Embryonic facial prominence (tissue), 1 donor: Measurements from ENCODE around the gene CPZ.

Source experiments
- DNase-seq: peaks from one replicate; pipeline ENCODE4 v3.0.0-alpha.2; 2016; ENCODE audit errors: extremely low spot score

Gene CPZ

DNA sequence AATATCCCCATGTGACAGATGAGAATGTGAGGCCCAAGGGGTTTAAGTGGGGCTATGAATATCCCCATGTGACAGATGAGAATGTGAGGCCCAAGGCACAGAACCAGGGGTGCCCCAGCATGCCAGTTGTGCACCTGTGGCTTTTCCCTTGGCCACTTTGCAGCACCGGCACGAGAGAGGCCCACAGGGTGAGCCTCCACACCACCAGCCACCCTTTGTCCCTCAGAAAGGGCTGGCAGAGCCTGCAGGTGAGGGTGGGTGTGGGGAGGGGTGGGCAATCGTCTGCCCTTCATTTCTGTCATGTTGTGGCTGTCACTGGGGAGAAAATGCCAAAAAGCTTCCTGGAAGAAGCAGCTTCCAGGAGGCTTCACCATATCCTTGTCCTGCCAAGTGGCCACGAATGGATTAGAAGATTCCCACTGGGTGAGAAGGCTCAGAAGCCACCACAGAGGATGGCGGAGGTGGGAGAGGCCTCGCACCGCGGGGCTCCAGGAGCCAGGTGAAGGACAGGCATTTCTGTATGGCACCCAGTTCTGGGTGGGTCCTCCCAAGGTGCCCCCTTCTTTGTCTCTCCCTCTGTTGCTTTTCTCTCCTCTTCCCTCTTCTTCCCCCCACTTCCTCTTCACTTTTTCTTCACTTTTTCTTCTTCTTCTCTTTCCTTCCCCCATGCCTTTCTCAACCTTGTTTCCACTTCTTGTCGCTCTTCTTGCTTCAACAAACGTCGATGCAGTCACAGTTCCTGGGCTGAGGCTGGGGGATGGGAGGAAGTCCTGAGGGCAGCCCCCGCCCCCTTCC, 12.8 kb upstream of the CPZ start:
- DNase-seq = no peak

DNA sequence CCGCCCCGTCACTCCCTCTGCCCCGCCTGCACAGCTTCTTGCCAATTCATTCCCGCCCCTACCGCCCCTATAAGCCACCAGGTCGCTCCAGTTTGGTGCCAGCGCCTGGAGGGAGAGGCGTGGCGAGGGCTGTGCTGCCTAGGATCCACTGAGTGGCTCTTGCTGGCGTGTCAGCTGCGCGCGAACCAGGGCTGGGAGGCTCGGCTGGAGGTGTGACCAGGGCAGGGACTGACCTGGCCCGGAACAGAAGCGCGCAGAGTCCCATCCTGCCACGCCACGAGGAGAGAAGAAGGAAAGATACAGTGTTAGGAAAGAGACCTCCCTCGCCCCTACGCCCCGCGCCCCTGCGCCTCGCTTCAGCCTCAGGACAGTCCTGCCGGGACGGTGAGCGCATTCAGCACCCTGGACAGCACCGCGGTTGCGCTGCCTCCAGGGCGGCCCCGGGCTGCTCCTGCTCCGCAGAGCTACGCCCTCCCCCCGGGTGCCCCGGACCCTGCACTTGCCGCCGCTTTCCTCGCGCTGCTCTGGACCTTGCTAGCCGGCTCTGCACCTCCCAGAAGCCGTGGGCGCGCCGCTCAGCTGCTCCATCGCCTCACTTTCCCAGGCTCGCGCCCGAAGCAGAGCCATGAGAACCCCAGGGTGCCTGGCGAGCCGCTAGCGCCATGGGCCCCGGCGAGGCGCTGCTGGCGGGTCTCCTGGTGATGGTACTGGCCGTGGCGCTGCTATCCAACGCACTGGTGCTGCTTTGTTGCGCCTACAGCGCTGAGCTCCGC, 12.1 kb upstream of the CPZ start, which contains the start of gene GPR78:
Gene GPR78 (plus strand): TSS at position 72 of the 773 bp plus-strand sequence. CDS start 591 bp downstream, at position 663.
- DNase-seq = no peak

DNA sequence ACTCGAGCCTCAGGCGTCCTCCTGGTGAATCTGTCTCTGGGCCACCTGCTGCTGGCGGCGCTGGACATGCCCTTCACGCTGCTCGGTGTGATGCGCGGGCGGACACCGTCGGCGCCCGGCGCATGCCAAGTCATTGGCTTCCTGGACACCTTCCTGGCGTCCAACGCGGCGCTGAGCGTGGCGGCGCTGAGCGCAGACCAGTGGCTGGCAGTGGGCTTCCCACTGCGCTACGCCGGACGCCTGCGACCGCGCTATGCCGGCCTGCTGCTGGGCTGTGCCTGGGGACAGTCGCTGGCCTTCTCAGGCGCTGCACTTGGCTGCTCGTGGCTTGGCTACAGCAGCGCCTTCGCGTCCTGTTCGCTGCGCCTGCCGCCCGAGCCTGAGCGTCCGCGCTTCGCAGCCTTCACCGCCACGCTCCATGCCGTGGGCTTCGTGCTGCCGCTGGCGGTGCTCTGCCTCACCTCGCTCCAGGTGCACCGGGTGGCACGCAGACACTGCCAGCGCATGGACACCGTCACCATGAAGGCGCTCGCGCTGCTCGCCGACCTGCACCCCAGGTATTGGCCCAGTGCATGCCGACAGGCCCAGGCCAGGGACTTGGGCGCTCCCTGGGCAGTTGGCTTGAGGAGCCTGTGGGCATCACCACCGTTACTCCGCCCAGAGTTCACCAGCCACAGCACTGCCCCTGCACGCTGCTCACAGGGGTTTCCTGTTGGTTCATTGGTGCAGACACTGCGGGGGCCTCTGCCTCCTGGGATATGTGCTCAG, 11.3 kb upstream of the CPZ start:
- no peak for DNase-seq

DNA sequence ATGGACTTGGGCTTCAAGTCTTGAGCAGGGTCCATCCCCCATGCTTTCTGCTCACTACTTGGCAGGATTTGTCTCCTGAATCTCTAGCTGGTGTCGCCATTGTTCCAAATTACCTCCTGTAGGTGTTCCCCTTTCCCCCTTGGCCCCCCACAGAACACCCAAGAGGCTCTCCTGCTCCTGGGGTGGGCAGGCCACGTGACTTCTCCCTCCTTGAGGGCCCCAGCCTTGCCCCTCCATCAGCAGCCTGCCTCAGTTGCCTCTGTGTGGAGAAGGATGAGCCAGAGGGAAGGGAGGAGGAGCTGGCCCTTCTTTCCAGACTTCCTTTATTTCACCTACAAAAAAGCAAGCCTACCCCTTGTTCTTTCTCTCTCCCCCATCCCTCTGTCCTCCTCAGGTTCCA, 10.5 kb upstream of the CPZ start:
- no peak for DNase-seq

DNA sequence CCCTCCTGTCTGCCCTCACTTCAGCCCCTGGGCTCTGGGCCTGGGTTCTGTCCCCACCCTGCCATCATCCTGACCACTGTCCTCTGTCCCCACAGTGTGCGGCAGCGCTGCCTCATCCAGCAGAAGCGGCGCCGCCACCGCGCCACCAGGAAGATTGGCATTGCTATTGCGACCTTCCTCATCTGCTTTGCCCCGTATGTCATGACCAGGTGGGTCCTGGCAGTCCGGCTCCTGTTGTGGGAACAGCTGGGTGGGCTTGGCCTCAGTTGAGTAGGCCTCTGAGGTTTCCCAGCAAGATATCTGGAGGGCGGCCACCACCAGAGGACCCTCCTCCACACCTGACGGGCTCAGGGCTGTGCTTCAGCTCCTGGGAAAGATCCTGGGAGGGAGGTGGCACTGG, 10.1 kb upstream of the CPZ start:
- no peak for DNase-seq

DNA sequence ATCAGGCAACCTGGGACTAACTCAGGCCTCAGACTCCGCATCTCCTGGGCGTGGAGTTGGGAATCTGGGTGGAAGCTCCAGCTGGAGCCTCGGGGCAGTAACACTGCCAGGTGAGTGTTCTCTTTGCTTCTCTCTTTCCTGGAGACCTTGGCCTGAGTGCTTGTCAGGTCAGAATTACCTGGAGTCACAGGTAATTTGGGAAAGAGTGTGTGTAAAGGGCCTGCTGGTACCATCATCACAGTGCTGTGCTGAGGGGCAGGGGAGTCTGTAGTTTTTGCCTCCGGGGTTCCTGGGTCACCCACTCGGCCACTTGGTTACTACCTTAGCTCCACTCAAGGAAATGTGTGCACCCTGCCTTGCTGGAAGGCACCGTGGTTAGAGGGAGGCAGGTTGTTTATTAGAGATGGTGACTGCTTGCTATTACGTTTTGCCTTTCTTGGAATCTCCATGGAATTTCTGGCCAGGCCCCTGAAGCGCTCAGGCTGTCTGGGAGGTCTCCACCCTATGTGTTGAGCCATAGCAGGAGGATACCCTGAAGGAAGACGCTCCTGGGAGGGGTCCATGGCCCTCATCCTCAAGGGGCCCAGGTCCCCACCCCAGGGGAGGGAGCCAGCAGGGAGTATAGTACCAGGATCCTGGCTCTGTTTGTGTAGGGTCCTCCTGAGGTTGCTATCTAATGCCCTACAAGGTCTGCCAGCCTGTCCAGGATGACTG, 9.5 kb upstream of the CPZ start:
- DNase-seq = no peak

DNA sequence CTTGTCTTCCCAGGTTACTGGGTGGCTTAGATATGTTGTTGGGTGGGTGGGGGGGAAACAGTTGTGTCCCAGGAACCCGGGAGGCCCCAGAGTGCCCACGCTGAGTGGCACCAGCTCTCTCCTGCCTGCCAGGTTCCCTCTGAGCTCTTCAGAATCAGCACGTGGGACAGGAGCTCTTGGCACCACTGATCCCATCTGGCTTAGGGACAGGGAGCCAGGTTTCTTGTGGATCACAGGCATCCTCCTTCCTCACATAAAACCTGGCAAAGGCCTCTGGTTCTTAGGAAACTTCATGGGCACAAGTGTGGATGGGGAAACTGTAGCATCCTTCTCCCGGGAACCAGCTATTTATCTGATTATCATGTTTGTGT, 8.9 kb upstream of the CPZ start:
- no peak for DNase-seq

DNA sequence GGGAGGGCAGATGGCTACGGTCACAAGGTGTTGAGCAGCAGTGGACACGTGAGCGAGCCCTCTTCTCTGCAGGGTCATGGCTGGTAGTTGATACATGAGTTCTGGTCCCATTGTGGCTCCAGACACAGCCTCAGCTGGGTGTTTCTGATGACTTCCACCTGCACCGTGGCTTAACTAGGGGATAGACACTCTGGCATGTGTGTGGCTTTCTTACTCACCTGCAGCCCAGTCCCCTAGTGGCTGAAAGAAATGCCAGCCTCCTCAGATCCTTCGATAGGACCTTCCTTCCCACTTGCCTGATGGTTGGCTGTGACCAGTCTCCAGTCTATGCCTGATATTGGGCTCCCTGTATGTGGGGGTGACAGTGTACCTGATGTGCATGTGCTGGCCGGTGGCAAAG, 7.4 kb upstream of the CPZ start:
- no peak for DNase-seq

DNA sequence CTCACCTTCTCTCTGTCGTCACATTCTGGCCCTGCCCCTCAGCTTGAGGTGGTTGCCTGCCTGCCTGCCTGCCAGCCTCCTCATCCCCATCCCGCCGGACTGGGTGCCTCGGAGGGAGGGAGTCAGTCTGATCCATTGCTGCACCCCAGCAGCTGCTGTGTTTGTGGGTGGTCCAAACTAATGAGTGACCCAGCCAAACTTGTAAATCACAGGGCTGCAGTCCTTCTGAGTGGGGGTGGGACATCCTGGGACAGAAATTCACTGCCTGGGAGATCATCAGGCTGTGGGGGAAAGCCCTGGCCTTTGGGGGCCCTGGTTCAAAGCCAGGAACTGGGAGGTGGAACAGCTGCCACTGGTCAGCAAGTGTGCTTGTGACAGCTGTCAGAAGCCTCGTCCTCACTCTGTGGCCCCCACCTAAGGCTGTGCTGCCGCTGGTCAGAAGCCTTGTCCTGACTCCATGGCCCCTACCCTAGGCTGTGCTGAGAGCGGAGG, 6.8 kb upstream of the CPZ start:
- no peak for DNase-seq

DNA sequence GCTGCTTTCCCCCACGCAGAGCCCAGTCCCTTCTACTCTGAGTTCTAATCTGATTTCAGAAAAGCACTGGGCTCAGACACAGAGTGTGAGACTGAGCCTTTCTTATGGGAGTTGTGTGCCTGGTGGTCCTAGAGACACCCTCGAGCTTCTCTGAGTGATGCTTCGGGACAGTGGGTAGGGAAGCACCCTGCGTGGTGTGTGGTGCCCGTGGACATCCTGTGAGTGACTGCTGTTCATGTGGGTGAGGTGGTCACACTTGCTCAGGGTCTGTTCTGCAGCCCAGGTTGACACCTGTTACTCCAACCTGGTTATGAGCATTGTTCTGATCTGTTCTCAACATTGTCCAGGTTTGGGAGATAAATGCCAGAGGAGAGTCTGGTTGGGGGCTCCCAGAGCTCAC, 6.3 kb upstream of the CPZ start:
- no peak for DNase-seq

DNA sequence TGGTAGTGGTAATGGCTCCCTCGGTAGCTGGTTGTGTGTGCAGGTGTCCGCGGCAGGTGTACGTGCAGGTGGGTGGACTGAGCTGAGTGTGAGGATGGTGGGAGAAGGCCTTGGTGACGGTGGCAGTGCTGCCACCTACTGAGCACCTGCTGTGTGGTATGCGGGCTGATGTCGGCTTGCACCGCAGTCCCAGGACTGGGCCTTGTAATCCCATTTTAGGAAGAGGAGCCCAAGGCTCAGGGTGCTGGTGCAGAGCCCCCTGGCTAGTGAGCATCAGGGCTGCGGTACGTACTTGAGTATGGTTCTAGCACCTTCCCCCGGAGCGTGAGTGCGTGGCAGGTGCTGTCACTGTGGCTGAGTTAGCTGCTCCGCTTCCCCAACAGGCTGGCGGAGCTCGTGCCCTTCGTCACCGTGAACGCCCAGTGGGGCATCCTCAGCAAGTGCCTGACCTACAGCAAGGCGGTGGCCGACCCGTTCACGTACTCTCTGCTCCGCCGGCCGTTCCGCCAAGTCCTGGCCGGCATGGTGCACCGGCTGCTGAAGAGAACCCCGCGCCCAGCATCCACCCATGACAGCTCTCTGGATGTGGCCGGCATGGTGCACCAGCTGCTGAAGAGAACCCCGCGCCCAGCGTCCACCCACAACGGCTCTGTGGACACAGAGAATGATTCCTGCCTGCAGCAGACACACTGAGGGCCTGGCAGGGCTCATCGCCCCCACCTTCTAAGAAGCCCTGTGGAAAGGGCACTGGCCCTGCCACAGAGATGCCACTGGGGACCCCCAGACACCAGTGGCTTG, 5.7 kb upstream of the CPZ start:
- DNase-seq = no peak

DNA sequence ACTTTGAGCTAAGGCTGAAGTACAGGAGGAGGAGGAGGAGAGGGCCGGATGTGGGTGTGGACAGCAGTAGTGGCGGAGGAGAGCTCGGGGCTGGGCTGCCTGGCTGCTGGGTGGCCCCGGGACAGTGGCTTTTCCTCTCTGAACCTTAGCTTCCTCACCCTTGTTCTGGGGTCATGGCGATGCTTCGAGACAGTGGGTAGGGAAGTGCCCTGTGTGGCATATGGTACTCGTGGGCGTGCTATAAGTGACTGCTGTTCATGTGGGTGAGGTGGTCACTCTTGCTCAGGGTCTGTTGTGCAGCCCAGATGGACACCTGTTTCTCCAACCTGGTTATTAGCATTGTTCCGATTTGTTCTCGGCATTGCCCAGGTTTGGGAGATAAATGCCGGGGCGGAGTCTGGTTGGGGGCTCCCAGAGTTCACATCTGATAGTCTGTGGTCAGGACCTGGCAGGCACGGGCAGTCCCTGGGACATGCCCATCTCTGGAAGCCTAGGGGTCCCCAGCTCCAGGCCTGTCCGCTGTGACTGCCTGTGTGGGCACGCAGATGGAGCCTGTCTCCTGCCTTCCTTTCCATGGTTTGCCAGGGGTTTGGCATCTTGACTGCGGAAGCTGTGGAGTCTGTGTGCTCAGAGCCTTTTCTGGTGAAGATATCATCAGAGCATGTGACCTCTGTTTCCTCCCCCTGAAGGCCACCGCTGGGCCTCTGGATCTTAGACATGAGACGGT, 4.9 kb upstream of the CPZ start:
- DNase-seq = no peak

DNA sequence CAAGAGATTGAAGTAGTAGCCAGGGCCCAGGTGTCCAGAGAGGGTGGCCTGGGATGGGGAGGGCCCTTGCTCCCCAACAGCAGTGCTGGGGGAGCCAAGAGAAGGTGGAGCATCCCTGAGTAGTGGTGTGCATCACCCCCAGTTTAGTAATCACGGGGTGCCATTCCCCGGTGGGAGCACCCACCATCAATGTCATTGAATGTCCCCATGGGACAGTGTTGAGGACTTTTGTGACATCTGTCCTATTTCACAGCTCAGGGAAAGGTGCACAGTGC, 4.4 kb upstream of the CPZ start:
- no peak for DNase-seq

DNA sequence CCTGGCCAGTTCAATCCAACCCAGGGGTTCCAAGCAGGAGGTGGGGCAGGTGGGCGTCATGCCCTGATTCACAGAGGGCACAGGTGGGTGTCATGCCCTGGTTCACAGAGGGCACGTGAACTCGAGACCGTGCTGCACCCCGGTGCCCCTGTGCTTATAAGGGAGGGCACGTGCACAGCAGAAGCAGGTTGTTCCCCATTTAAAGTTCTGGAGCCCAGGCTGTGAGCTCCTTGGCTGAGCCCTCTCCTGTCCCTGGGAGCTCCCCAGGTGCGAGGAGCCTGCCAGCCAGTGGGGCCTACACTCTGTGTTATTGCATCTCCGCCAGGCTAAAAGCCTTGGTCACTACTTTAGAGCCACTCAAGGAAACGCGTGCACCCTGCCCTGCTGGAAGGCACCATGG, 3.2 kb upstream of the CPZ start:
- no peak for DNase-seq

DNA sequence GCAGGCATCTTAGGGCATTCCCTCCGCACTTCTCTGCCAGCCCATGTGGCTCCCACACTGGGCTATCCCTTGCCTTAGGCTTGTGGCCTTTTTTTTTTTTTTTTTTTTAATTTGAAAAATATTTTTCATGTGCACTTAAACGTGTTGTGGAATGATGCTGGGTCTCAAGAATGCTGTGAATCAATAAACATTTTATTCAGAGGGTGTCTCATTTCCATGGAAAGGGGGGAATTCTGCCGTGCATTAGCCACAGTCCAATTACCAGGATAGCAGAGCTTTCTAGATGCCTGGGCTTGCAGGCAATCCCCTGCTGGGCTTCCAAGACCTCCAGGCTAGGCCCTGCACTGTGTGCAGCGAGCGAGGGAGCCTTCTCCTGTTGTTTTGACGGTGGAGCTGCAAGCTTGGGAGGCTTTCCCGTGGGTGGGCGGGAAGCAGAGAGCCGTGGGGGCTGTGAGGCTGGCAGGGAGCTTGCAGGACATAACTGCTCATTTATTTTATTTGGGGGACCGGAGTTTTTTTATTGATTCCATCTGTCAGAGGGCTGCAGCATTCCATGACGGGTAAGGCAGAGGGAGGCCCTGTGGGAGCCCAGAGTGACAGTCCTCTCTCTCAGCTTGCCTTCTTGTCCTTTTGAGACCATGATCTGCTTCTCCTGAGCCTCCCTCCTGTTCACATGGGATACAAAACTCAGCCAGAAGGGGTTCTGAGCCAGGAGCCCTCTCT, 2.6 kb upstream of the CPZ start:
- no peak for DNase-seq

DNA sequence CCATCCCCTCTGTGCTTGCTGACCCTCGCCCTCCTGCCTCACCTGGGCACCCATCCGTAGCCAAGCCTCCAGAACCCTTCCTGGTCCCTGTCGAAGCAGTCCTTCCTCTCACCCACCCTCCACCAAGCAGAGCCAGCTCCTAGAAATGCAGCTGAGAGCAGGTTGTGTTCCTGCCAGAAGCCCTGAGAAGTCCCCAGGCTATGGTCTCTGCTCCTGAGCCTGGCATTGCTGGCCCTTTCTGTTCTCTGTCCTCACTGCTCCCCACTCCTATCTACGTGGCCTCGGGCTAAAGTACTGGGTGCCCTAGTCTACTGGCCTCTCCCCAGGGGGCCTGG, 2.1 kb upstream of the CPZ start:
- no peak for DNase-seq

DNA sequence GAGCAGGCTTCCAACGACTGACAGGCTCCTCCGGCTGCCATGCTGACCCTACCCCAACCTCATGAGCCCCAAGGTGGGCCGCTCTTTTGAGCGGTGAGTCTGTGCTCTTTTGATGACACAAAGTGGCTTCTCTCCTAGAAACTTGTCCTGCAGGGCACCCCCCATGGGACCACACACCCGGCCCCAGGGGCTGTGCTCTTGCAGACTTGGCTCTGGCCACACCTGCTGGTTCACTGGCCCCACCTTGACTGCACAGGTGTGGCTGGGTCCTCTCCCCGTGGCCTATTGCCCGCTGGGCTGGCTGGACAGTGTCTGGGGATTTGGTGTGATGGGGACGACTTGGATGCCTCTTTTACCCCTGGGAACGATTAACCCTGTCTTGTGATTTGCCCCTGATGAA, 1.5 kb upstream of the CPZ start:
- DNase-seq = no peak

DNA sequence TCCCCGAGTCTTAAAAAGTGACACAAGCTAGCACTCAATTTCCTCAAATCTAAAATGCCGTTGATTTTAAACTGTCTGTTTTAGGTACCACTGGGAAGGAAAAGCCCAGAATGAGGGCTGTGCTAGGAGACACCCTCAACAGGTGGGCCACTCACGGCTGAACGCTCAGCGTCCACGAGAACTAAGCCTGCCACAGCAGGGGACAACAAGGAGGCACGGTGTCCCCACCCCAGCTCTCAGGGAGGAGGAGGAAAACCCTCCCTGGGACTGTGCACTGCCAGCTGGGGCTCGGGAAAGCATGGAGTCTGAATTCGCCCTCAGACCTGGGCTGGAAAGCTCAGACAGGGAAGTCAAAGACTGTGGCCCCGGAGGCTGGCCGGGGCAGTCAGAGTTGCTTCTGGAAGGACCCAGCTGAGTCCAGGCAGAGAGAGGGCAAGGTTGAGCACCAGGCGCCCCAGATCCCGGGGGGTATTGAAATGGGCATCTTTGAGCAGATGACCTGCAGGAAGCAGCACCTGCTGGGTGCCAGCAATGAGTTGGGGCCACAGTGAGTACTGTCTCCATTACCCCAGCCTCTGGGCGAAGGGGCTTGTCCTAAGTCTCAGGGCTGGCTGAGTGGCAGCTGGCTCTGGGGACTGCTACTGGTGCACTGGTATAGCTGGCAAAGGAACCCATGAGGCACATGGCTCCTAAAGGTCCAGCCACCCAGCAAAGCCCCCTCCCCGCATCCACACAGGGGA, 769 bp upstream of the CPZ start:
- DNase-seq = no peak
